NCI-H1105 treated with DMSO at 0.1 percent for 48 hours (cell line): ENCODE measurements around the gene SULT1E1.
A peak's percentile ranks its signal among the peaks of the same experiment; 100 is the strongest.
"Not testable (repeated sequence)": the region's sequence is repeated elsewhere in the genome, so short reads cannot be mapped to it uniquely, and the experiment has no call there.

Experiments used
- DNase-seq: peaks from one replicate; lab custom pipeline; 2025; lab: John Stamatoyannopoulos, UW

Gene SULT1E1

DNA sequence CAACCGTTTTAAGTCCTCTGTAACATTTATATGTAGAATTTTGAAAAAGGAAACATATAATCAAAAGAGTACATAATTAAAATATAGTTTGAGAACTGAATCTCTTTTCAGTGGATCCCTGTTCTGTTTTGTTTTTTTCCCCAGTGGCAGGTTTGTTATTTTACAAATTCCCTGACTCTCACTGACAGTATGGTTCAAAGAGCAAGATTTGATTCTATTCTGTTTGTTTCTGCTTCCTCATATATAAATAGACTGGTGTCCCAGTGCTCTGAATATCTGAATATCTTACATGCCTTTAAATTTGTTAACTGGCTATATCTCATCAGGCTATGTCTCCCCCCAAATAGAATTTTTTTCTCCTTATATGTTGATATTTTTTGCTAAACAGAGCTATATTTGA is 16.6 kb downstream of the SULT1E1 start:
- no peak for DNase-seq

DNA sequence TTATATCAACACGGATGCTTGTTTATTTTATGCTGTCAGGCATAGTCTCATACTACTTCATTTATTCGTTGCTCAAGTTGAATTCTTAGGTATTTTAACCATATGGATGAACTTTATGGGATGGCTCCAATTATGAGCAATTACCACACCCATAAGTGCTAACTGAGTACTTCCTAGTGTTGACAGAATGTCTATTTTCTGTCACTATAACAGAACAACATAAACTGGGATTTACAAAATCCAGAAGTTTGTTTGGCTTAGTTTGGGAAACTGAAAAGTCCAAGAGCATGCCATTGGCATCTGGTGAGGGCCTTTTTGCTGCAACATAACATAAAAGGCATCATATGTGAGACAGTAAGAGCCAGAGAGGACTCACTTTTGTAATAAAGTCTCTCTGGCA is 21.0 kb downstream of the SULT1E1 start:
- no peak for DNase-seq

DNA sequence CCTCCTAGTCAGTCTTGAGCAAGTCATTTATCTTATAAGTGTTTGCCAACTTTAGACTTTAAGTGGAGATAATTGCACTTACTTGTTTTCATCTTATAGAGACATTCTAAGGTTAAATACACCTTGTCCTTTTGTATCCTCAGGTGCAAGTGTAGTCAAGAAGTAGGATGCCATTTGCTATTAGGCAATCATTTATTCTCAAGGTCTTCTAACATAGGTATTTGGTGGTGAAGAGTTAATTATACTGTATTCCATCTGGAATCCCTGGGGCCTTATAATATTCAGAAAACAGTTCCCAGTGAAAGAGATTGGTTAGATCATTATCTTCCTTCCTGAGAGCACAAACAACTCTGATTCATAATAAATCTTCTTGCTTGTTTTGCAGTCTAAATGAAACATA is 23.7 kb downstream of the SULT1E1 start:
- DNase-seq, result peak; percentile 5

DNA sequence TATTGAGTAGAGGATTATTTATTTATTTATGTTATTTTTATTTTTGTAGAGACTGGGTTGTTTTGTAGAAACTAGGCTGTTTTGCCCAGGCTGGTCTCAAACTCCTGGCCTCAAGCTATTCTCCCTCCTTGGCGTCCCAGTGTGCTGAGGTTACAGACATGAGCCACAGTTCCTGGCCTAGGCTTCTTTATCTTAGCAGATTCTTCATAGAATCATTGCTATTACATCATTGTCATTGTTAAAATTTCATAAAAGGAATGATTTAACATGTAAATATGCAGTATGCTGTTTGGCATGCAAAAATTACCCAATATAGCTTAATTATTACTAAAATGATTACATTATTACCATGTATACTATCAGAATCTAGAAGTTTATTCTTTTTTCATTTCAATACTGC is 24.2 kb downstream of the SULT1E1 start:
- DNase-seq, result no peak

DNA sequence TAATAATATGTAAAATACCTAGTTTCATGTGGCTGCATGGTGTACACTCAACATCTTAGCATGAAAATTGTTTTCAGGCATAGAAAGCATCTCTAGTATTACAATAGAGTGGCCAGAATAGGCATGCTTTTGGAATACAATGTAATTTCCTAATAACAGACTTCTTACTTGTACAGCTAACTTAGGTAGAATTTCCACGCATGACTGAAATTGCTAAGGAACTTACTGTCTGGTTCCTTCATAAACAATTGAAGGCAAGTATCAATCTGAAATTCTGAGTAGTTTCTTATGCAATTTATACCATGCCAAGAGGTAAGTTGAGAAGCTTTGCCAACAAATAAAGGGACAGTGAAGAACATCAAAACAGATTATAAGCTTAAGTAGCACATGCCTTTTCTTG is 26.7 kb downstream of the SULT1E1 start:
- DNase-seq, result no peak

DNA sequence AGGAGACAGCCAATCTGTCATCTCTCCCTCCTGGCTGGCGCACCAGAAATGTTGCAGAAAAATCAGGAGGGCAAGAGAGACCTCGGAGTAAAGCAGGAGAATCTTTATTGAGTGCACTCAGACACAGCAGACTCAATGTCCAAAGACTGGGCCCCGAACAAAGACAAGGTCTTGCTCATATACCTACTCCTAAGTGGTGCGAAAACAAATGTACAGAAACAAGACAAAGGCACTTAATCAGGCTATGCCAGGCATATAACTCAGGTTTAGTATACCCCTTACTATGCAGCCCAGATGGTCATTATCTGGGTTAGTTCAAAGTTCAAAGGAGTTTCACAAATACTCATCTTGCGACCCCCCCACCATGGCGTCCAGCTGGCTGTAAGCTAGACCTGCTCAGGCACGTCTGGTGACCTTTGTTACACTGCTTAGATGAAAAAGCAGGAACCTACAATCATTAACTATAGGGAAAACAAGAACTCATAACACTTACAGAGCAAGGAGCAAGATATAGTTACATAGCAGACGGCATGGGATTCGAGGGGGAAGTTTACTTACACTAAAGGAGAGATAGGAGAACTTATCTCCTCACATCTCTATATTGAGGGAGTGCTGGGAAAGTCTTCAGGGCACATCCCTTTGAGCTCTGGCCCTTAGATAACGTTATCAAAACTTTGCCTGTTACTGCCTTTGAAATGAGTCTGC is 27.5 kb downstream of the SULT1E1 start:
- no peak for DNase-seq

DNA sequence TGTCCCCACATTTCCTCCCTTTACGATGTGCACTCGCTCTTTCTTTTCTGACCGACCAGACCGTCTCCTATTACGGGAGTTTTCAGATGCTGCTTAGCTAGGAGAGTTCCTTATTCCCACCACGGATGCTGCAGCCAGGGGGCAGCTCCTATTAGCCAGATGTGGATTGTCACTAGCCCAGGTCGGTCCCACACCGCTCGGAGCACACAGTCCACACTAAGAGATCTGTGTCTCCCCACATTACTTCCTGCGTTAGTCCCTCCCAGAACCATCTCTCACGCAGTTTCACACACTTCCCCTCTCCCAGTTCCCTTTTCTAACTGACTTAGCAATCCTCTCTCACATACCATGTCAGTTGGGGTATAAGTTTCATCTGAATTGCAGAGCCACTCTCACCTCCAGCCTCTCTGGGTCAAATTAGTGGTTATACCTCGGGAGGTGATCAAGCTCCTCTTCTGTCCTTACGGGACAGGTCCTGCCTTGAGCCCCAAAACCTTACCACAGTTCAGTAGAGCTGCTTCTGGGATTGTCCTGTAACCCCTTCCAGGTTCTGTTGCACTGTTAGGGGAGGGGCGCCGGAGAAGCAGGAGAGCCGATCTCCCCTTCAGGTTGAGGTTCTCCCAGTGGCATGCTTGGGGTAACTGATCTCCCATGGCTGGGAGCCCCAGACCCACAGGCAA is 28.2 kb downstream of the SULT1E1 start:
- DNase-seq, result no peak

DNA sequence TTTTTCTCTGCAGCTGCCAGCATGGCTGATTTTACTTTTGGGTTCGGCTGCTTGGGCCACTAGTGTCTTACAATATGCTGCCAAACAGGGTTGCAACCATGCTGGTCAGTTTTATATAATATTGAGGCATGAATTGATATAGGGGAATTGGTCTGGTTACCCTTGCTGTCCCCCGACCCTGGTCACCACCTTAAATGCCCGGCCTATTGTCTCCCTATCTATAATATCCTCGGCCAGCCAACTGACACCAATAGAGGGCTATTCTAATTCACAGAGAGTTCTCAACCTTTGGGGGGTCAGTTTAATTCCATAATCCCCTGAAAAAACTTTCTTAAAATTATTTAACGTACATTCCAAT is 28.7 kb downstream of the SULT1E1 start:
- no peak for DNase-seq

DNA sequence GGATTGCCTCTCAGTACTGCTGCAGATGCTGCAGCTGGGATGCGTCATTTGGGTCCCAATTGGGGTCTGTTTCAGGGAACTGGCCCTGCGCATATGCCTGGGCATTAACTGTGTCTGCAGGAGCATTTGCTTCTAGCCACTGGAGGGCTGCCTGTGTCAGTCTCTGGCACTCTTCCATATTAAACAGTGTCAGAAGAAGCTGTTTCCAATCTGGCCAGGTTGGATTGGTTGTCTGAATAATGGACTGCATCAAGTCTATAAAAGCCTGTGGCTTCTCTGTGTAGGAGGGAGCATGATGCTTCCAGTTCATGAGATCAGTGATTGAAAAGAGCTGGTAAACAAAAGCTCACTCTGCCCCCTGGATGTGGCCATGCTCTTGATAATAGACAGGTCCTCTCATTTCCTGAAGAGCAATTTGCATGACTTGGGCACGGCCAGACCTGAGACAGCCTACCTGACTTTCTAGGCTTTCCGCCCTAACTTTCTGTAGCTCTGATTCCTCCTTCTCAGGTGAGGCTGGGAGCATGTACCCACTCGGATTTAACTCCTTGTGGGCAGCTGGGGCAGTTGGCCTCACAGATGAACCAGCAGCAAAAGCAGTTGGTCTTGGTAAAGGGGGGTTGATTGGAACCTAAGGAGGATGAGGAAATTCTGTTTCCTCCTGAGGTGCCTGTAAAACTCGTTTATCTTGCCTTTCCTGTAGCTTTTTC is 29.2 kb downstream of the SULT1E1 start:
- peak; percentile 45 for DNase-seq

DNA sequence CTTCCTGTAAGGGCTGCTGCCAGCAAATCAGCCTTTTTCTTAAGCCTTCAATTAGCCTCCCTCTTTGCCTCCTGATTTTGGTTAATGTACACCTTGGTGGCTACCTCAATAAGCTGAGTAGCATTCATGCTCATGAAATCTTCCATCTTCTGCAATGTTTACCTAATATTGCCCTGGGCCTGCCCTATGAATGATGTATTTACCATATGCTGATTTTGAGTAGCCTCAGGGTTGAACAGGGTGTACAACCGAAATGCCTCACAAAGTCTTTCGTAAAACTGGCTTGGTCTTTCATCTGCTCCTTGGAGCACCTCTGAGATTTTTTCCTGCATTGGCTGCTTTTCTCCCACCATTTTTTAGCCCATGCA is 29.8 kb downstream of the SULT1E1 start:
- DNase-seq, result no peak

DNA sequence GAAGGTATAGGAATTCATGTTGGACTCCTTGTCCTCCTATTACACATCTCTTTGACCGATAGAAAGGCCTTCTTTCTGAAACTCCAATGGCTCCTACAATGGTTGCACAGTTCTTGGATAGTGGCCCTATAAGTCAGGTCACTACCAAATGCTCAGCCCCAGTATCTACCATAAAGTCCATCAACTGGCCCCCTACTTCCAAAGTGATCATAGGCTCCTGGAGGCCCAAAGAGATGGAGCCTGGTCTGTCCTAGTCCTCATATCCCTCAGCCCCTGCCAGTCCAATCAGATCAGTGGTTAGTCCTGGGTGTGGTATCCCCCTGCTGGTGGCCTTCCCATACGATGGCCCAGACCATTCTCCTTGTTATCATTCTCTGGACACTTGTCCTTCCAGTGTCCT is 30.3 kb downstream of the SULT1E1 start:
- DNase-seq, result no peak

DNA sequence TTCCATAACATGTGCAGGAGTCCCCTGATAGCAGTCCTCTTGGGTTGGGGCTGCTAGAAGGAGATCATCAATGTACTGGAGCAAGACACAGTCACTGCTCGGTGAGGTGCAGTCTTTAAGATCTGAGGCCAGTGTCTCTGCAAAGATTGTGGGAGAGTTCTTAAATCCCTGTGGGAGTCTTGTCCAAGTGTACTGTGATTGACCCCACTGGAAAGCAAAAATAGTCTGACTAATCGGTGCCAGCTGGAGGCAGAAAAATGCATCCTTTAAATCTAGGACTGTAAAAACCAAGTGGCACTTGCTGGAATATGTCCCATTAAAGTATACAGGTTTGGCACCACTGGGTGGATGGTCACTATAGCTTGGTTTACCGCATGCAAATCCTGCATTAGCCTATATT is 31.1 kb downstream of the SULT1E1 start:
- DNase-seq, result no peak

DNA sequence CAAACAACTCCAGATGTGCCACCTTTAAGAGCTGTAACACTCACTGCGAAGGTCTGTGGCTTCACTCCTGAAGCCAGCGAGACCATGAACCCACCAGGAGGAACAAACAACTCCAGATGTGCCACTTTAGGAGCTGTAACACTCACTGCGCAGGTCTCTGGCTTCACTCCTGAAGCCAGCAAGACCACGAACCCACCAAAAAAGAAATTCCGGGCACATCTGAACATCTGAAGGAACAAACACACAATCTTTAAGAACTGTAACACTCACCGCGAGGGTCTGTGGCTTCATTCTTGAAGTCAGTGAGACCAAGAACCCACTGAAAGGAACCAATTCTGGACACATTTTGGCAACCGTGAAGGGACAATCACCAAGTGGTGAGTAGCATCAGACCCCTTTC is 34.9 kb downstream of the SULT1E1 start:
- DNase-seq, result not testable (repeated sequence)

DNA sequence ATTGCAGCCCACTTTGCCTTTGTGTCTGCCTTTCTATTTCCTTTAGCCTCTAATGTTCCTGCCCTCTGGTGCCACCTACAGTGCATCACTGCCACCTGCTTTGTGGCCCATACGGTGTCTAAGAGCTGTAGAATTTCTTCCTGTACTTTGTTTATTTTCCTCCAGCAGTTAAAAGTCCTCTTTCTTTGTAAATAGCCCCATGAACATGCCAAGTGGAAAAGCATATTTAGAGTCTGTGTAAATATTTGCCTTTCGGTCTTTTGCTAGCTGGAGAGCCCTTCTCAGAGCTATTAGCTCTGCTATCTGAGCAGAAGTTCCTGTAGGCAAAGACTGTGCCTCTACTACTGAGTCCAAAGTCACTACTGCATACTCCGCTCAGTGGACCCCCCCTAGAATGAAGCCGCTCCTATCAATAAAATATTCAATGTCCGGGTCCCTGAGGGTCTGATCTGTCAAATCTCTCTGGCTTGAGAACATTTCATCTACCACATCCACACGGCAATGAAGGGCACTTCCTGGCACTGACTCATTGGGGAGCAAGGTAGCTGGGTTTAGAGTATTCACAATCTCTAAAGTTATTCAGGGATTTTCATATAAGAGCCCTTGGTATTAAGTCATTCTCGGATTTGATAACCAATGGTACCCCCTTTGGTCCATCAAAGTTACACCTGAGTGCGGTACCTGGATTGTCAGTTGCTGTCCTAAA is 36.3 kb downstream of the SULT1E1 start:
- peak; percentile 67 for DNase-seq

DNA sequence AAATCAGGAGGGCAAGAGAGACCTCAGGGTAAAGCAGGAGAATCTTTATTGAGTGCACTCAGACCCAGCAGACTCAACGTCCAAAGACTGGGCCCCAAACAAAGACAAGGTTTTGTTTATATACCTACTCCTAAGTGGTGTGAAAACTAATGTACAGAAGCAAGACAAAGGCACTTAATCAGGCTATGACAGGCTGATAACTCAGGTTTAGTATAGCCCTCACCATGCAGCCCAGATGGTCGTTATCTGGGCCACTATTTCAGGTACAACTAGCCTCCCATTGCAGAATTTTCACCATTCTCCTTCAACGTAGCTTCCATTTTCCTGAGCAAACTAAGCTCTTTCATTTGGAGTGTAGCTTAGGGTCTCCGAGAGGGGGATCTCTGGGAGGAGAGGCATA is 36.9 kb downstream of the SULT1E1 start:
- no peak for DNase-seq

DNA sequence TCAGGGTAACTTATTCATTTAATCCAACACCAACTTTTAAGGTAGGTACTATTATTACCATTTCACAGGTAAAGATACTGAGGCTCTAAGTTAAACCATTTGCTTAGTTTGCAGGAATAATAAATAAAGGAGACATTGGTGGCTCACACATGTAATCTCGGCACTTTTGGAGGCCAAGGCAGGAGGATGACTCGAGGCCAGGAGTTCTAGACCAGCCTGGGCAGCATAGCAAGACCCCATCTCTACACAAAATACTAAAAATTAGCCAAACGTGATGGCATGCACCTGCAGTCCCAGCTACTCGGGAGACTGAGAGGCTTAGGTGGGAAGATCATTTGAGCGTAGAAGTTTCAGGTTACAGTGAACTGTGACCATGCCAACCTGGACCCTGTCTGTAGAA is 37.7 kb downstream of the SULT1E1 start:
- DNase-seq, result no peak

DNA sequence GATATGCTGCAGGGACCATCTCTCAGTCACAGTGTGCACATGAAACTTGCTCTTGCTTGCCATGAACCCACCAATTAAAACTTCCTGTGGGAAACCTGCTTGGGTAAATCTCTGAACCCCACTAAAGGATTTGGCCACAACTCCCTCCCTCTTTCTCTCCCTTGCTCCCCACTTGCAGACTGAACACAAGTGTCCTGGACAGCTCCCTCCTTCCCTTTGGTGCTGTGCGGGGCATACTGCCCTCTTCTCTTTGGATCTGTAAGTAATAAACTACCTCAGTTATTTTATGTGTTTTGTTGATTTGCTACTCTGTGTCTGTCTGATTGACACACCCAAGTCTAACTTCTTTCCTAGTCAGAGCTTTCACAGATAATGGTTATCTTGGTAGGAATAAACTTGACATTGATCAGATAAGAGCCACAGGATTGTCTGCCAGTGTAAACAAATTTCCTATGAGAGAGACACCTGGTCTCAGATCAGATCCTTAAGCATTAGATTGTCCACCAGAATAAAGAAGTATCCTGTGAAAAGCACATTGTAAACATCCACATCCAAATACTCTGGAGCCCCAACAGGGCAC is 41.8 kb downstream of the SULT1E1 start:
- DNase-seq, result no peak

DNA sequence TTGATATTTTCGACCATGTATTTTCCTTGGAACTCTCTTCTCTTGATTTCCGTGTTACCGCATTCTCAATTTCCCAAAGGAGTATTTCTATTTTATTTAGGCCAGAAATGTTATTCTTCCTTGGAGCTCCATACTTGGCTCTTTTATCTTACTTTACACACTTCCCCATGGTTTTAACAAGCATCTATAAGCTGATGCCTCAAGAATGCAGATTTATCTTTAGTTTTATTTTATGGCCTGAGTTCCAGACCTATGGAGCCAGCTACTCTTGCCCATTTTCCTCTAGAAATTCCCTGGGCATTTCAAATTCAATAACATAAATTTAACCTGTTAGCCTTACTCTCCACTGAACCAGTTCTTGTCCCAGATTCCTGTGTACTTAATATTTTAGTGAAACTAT is 43.7 kb downstream of the SULT1E1 start:
- no peak for DNase-seq

DNA sequence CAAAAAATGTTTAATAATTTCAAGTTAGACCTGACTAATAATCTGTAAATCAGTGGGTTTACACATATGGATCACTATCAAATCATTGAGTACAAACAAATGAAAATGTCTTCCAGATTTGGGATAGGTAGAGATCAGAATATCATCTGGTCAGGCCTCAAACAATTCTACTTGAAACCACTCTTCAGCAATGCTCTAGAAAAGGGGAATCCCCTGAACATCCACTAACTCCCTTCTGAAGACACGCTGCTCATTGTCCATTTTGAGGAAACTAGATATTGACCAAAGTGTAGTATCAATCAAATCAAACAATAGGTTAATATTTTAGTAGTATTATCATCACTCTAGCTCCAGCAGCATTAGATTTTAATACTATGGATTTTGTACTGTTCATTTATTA is 46.3 kb downstream of the SULT1E1 start:
- no peak for DNase-seq

DNA sequence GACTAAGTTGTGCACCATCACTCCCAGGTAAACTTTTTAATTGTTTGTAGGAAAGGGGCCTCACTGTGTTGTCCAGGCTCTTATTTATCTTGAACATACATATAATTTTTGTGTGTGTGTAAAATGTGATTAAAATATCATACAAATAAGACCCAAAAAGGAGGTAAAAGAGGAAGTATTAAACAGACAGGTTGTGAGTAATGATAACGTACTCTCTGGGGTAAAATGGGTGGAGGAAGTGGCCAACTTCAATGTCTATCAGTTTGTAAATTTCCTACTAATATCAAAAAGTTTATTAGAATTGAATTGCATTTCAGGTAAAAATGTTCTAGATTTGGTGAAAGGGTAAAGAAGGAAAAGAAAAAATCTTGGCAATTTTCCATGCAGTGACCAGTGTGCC is 48.8 kb downstream of the SULT1E1 start:
- no peak for DNase-seq

DNA sequence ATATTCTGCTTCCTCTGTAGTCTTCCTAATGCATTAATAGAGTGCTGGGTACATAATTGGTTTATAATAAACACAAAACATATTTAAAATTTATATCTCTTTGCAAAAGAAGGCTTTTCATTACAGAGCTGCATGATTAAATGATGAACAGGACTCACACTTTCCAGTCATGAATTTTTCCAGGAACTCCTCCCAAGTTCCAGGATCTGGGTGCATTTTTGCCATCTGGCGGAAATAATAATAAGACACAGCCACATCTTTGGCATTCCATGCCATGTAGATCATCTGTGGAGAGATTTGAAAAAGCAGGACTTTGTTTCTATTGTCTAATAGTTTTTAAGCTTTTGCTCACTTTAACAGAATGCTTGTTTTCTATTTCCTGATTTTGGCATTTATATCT is 59.3 kb downstream of the SULT1E1 start:
- no peak for DNase-seq

DNA sequence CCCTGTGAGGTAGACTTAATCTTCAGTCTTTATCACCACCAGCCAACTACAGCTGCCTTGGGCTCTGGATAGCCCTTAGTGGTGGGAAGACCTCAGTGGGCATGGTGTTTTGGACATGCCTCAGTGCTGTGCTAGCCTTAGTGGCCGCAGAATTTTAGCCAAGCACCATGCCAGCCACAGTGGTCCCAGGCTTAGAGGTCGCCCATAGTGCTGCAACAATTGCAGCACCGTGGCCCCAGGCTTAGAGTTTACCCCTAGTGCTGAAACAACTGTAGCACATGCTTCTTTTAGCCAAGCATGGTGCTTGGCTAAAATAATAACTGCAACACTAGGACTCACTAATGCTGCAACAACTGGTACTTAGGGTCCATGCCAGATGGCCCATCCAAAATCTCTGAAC is 60.6 kb downstream of the SULT1E1 start:
- DNase-seq, result no peak

DNA sequence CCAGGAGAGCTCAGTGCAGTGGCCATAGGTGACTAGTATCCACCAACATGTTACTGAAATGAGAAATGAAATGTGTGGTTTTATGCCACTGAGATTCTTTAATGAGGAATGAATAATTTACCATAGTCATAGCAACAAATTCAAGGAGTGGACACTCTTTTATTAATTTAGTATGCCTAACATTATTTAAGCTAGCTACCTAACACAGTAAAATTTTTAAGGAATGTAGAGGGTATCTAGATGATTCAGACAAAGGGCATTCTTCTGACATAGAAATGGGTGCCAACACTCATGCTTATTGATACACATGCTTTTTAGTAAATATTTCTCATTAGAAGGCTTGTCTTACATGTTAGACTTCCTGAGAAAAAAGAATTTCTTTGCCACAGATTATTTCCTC is 66.2 kb downstream of the SULT1E1 start:
- DNase-seq, result no peak
